ENCODE results near the gene SH2D3A.
"Not testable (repeated sequence)": the region's sequence is repeated elsewhere in the genome, so short reads cannot be mapped to it uniquely, and the experiment has no call there.

- not testable (repeated sequence) for TF ChIP-seq STAT1 (IDR thresholded peaks at IDR 0.05; ENCODE audit: unreplicated experiment); CTCF (conservative IDR thresholded peaks at IDR 0.05; ENCODE audit: low read depth in 2 of 2); EZH2 (IDR thresholded peaks at IDR 0.05; ENCODE audit: low read depth, unreplicated experiment)
- TF ChIP-seq, protein P1, sequence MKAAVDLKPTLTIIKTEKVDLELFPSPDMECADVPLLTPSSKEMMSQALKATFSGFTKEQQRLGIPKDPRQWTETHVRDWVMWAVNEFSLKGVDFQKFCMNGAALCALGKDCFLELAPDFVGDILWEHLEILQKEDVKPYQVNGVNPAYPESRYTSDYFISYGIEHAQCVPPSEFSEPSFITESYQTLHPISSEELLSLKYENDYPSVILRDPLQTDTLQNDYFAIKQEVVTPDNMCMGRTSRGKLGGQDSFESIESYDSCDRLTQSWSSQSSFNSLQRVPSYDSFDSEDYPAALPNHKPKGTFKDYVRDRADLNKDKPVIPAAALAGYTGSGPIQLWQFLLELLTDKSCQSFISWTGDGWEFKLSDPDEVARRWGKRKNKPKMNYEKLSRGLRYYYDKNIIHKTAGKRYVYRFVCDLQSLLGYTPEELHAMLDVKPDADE (IDR thresholded peaks at IDR 0.05): not testable (repeated sequence)
Measured at GRCh38 chr19:6748543-6748942, 18.7 kb downstream of the SH2D3A start.

Measured in GM23338 (cell line).